NT2/D1 (cell line): ENCODE results near the gene CAMTA1.

Experiments
- DNase-seq: peaks from one replicate; pipeline ENCODE4 v3.0.0-alpha.2; 2011; ENCODE audit warnings: low read depth, low spot score
- H3K27me3 ChIP-seq: 2 replicates; pipeline ENCODE4 v1.6.0; 2011; ENCODE audit warnings: mild to moderate bottlenecking; ENCODE audit not compliant: insufficient read length, insufficient read depth
- H3K36me3 ChIP-seq: 2 replicates; pipeline ENCODE4 v1.6.1; 2011; ENCODE audit warnings: mild to moderate bottlenecking, low read length, mixed read lengths; ENCODE audit not compliant: insufficient read depth, insufficient read length
- H3K4me1 ChIP-seq: 2 replicates; pipeline ENCODE4 v1.5.1; 2011; ENCODE audit not compliant: insufficient read depth, insufficient read length
- H3K4me3 ChIP-seq: 2 replicates; pipeline ENCODE4 v1.5.1; 2011; ENCODE audit warnings: low read depth; ENCODE audit not compliant: insufficient read length
- H3K9ac ChIP-seq: 2 replicates; pipeline ENCODE4 v1.6.0; 2011; ENCODE audit warnings: low read depth; ENCODE audit not compliant: insufficient read length
- H3K9me3 ChIP-seq: 2 replicates; pipeline ENCODE4 v1.5.1; 2011; ENCODE audit warnings: mild to moderate bottlenecking, low read length; ENCODE audit not compliant: insufficient read depth
- SUZ12 ChIP-seq: IDR thresholded peaks from 2 replicates; pipeline ENCODE4 v1.6.1; 2011; ENCODE audit not compliant: insufficient read length, insufficient read depth; ENCODE audit errors: extremely low read depth
- YY1 ChIP-seq: IDR thresholded peaks from 2 replicates; pipeline ENCODE4 v1.6.1; 2011; ENCODE audit not compliant: insufficient read length, insufficient read depth
- ZNF274 ChIP-seq: IDR thresholded peaks from 2 replicates; pipeline ENCODE4 v1.6.1; 2011; ENCODE audit warnings: mild to moderate bottlenecking, low read depth, low read length

CAMTA1 gene

GRCh38 chr1:7606096-7606495, 820.8 kb downstream of the CAMTA1 start:
- Histone ChIP-seq H3K4me3 (no peak overlapping the region), H3K9me3 (peaks cover 7% of the 10 kb centered on the region; the same call in 1 of the 2 replicates), H3K9ac (no peak overlapping the region), H3K27me3 (no peaks in the 10 kb centered on the region), H3K36me3 (no peaks in the 10 kb centered on the region), H3K4me1 (peaks cover 7% of the 10 kb centered on the region)
- TF ChIP-seq ZNF274 = no peak
- TF ChIP-seq YY1 = no peak
- TF ChIP-seq SUZ12 = no peak
- DNase-seq = no peak

- H3K4me1 ChIP-seq = peaks cover 7% of the 10 kb centered on the region
- H3K27me3 ChIP-seq = no peaks in the 10 kb centered on the region
- no peak for DNase-seq
- no peak overlapping the region for H3K9ac ChIP-seq
- no peaks in the 10 kb centered on the region for H3K36me3 ChIP-seq
- H3K4me3 ChIP-seq = no peak overlapping the region
- TF ChIP-seq SUZ12 (no peak), YY1 (no peak), ZNF274 (no peak)
- peaks cover 7% of the 10 kb centered on the region; the same call in 1 of the 2 replicates for H3K9me3 ChIP-seq
These were observed 821.8 kb downstream of the CAMTA1 start for GRCh38 chr1:7607097-7607496.

- H3K9me3 ChIP-seq = peaks cover 7% of the 10 kb centered on the region; the same call in 1 of the 2 replicates
- H3K4me3 ChIP-seq = no peak overlapping the region
- DNase-seq = peak; percentile 36
- H3K4me1 ChIP-seq = peaks cover 7% of the 10 kb centered on the region
- H3K36me3 ChIP-seq = no peaks in the 10 kb centered on the region
- peak overlapping the region; percentile 17 for H3K9ac ChIP-seq
- no peaks in the 10 kb centered on the region for H3K27me3 ChIP-seq
- TF ChIP-seq SUZ12 = no peak
- TF ChIP-seq ZNF274 = no peak
- TF ChIP-seq YY1 = no peak
These were observed 823.5 kb downstream of the CAMTA1 start for GRCh38 chr1:7608628-7609305.

- peaks cover 7% of the 10 kb centered on the region; the same call in 1 of the 2 replicates for H3K9me3 ChIP-seq
- TF ChIP-seq SUZ12 = no peak
- no peak for TF ChIP-seq ZNF274
- no peak for TF ChIP-seq YY1
- peaks cover 7% of the 10 kb centered on the region for H3K4me1 ChIP-seq
- H3K27me3 ChIP-seq = no peaks in the 10 kb centered on the region
- no peak overlapping the region for H3K4me3 ChIP-seq
- H3K9ac ChIP-seq = no peak overlapping the region
- no peak for DNase-seq
- H3K36me3 ChIP-seq = no peaks in the 10 kb centered on the region
These were observed 824.2 kb downstream of the CAMTA1 start for GRCh38 chr1:7609311-7609994.

- Histone ChIP-seq H3K4me1 (peaks cover 7% of the 10 kb centered on the region), H3K9me3 (peaks cover 7% of the 10 kb centered on the region; the same call in 1 of the 2 replicates), H3K27me3 (no peaks in the 10 kb centered on the region), H3K9ac (no peak overlapping the region), H3K36me3 (no peaks in the 10 kb centered on the region), H3K4me3 (no peak overlapping the region)
- TF ChIP-seq YY1 (no peak), ZNF274 (no peak), SUZ12 (no peak)
- DNase-seq = no peak
These were observed 825.0 kb downstream of the CAMTA1 start for GRCh38 chr1:7610106-7610731.

- Histone ChIP-seq H3K4me1 (peaks cover 7% of the 10 kb centered on the region), H3K9me3 (peaks cover 2% of the 10 kb centered on the region; the same call in 1 of the 2 replicates)
- TF ChIP-seq SUZ12 (no peak), ZNF274 (no peak), YY1 (no peak)
These were observed 825.7 kb downstream of the CAMTA1 start for GRCh38 chr1:7610936-7611335.

More at GRCh38 chr1:7610936-7611335, 825.7 kb downstream of the CAMTA1 start:
- no peak overlapping the region for H3K4me3 ChIP-seq
- no peak overlapping the region for H3K9ac ChIP-seq
- H3K36me3 ChIP-seq = no peaks in the 10 kb centered on the region
- no peak for DNase-seq
- H3K27me3 ChIP-seq = no peaks in the 10 kb centered on the region
